Body of pancreas (tissue), 4 donors: ENCODE data around the gene PKD1L1. TPM values are rescaled to one million over a fixed set of nuclear protein-coding genes. Genes with fewer than 3 reads are reported as not detected.

ENCODE experiments used
- ATAC-seq: fragments of 150-250 bp; one replicate; pipeline ENCODE4 v1.9.1; 2016
- DNase-seq, 4 donors: peaks; one replicate each; pipeline ENCODE4 v3.0.0-alpha.2; 2019
- H3K27ac ChIP-seq, 4 donors: fragments of 200-600 bp; sonication (generic); 1 replicate in 3 of 4; 2 replicates in 1 of 4; pipeline versions ENCODE4 v1.5.1 to v1.6.1; 2016 to 2019; ENCODE audit warnings: mild to moderate bottlenecking in 1 of 4, mixed read lengths in 1 of 4, moderate library complexity in 1 of 4
- H3K27me3 ChIP-seq, 2 donors: fragments of 200-600 bp; sonication (generic); one replicate each; pipeline ENCODE4 v1.6.0; 2016; ENCODE audit warnings: mild to moderate bottlenecking in 1 of 2
- H3K36me3 ChIP-seq, 2 donors: fragments of 200-600 bp; sonication (generic); replicated peaks in 1 of 2; 2 replicates each; pipeline ENCODE4 v1.5.1; 2016; ENCODE audit warnings: low read depth in 2 of 2; ENCODE audit not compliant: insufficient read depth in 1 of 2
- H3K4me1 ChIP-seq: fragments of 200-600 bp; sonication (generic); one replicate; pipeline ENCODE4 v1.6.0; 2016
- H3K4me3 ChIP-seq, 2 donors: fragments of 200-600 bp; sonication (generic); 1 replicate in 1 of 2; 2 replicates in 1 of 2; pipeline ENCODE4 v1.5.1; 2016 to 2019
- H3K9me3 ChIP-seq, 3 donors: fragments of 200-600 bp; sonication (generic); 1 replicate in 2 of 3; 2 replicates in 1 of 3; pipeline ENCODE4 v1.5.1; 2016
- POLR2A ChIP-seq, 3 donors: fragments of 450-650 bp; IDR thresholded peaks; one replicate each; pipeline ENCODE4 v1.6.1; 2016; ENCODE audit warnings: antibody characterized with exemption in 3 of 3, mild to moderate bottlenecking in 2 of 3
- WGBS, 2 donors: methylation state at CpG; one replicate each; pipeline ENCODE4 v1.1.5; 2017; 5-methylcytosine and 5-hydroxymethylcytosine counted together
- intact Hi-C: fragments of 100-400 bp; cut with DNase I; formaldehyde crosslinking; loops from one replicate; pipeline ENCODE4 v1.15.1; 2023
- total RNA-seq, 2 donors: library from RNA; depleted of rRNA; stranded (reverse); fragments of >200 nt; gene quantifications; one replicate each; pipeline ENCODE4 v1.1.0, GENCODE V29; 2016
- TF ChIP-seq, protein P1 (sequence below), 7 experiments: fragments of 450-650 bp in 4 of 7; fragments of 200-600 bp in 3 of 7; sonication (generic) in 3 of 7; IDR thresholded peaks; one replicate each; pipeline ENCODE4 v1.5.1; 2016 to 2019; ENCODE audit warnings: antibody characterized with exemption in 7 of 7

Gene PKD1L1
- total RNA-seq, 2 donors from 2014 or later = 0.26 to 4.0 TPM

GRCh38 chr7:47803846-47804245, 144.4 kb downstream of the PKD1L1 start:
- no peaks in the 10 kb centered on the region for H3K27me3 ChIP-seq
- DNase-seq (no peak), ATAC-seq (no peak)
- no peak overlapping the region for H3K4me3 ChIP-seq
- intact Hi-C loops = no loop called here
- H3K9me3 ChIP-seq = no peaks in the 10 kb centered on the region
- no peak overlapping the region for H3K27ac ChIP-seq
- H3K4me1 ChIP-seq = peaks cover 26% of the 10 kb centered on the region
- WGBS, 2 donors = 46 to 62% methylated on average over 4 of the region's 4 CpGs
- TF ChIP-seq, protein P1, sequence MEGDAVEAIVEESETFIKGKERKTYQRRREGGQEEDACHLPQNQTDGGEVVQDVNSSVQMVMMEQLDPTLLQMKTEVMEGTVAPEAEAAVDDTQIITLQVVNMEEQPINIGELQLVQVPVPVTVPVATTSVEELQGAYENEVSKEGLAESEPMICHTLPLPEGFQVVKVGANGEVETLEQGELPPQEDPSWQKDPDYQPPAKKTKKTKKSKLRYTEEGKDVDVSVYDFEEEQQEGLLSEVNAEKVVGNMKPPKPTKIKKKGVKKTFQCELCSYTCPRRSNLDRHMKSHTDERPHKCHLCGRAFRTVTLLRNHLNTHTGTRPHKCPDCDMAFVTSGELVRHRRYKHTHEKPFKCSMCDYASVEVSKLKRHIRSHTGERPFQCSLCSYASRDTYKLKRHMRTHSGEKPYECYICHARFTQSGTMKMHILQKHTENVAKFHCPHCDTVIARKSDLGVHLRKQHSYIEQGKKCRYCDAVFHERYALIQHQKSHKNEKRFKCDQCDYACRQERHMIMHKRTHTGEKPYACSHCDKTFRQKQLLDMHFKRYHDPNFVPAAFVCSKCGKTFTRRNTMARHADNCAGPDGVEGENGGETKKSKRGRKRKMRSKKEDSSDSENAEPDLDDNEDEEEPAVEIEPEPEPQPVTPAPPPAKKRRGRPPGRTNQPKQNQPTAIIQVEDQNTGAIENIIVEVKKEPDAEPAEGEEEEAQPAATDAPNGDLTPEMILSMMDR (IDR thresholded peaks at IDR 0.05) = no peak
- TF ChIP-seq POLR2A (IDR thresholded peaks at IDR 0.05) = no peak
- no peaks in the 10 kb centered on the region for H3K36me3 ChIP-seq

GRCh38 chr7:47803025-47803424, 145.2 kb downstream of the PKD1L1 start:
- Histone ChIP-seq H3K36me3 (no peaks in the 10 kb centered on the region), H3K27ac (no peak overlapping the region), H3K4me3 (no peak overlapping the region), H3K27me3 (no peaks in the 10 kb centered on the region), H3K4me1 (peaks cover 26% of the 10 kb centered on the region), H3K9me3 (no peaks in the 10 kb centered on the region)
- ATAC-seq (peak; percentile 67), DNase-seq (no peak)
- no peak for TF ChIP-seq POLR2A (IDR thresholded peaks at IDR 0.05)
- TF ChIP-seq, protein P1 (IDR thresholded peaks at IDR 0.05) = no peak
- intact Hi-C loops = no loop called here
- WGBS, 2 donors = 26 to 28% methylated on average over 6 of the region's 6 CpGs

GRCh38 chr7:47801423-47801822, 146.8 kb downstream of the PKD1L1 start:
- whole genome bisulfite sequencing, 2 donors = 93 to 98% methylated on average over 2 to 6 of the region's 6 CpGs
- Histone ChIP-seq H3K27me3 (no peaks in the 10 kb centered on the region), H3K27ac (no peak overlapping the region), H3K36me3 (no peaks in the 10 kb centered on the region), H3K9me3 (no peaks in the 10 kb centered on the region), H3K4me1 (peaks cover 23% of the 10 kb centered on the region), H3K4me3 (no peak overlapping the region)
- DNase-seq = no peak
- TF ChIP-seq, protein P1 (IDR thresholded peaks at IDR 0.05) = no peak
- TF ChIP-seq POLR2A (IDR thresholded peaks at IDR 0.05) = no peak
- intact Hi-C loops = no loop called here
- ATAC-seq = no peak

DNA sequence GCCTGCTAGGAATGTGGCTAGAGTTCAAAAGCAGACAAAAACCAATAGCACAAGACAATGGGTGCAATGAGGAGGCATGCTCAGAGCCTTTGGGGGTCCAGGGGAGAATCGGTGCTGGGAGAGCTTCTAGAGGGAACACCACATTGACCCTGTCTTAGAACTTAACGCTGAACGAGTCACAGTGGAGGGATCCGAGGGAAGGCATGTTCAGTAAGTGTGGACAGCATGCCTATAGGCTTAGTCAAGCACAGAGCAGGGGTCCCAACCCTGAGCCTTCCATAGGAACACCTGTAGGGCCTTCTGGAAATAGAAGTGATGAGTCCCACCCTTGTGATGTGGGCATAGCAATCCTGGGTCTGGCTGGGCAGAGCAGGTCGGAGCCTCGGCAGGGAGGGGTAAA, 148.7 kb downstream of the PKD1L1 start:
- Histone ChIP-seq H3K9me3 (no peaks in the 10 kb centered on the region), H3K4me3 (no peak overlapping the region), H3K4me1 (peaks cover 19% of the 10 kb centered on the region), H3K27me3 (no peaks in the 10 kb centered on the region), H3K36me3 (no peaks in the 10 kb centered on the region), H3K27ac (no peak overlapping the region)
- DNase-seq (no peak), ATAC-seq (no peak)
- intact Hi-C loops = no loop called here
- no peak for TF ChIP-seq POLR2A (IDR thresholded peaks at IDR 0.05)
- TF ChIP-seq, protein P1 (IDR thresholded peaks at IDR 0.05) = no peak
- WGBS, 2 donors = 92 to 94% methylated on average over 6 of the region's 6 CpGs

GRCh38 chr7:47796347-47796746, 151.9 kb downstream of the PKD1L1 start:
- H3K36me3 ChIP-seq = no peaks in the 10 kb centered on the region
- no peak for DNase-seq
- WGBS, 2 donors = 78 to 82% methylated on average over 4 of the region's 4 CpGs
- H3K4me3 ChIP-seq = no peak overlapping the region
- intact Hi-C loops = no loop called here
- TF ChIP-seq POLR2A (IDR thresholded peaks at IDR 0.05) = no peak
- TF ChIP-seq, protein P1 (IDR thresholded peaks at IDR 0.05) = no peak
- H3K9me3 ChIP-seq = no peaks in the 10 kb centered on the region
- no peaks in the 10 kb centered on the region for H3K27me3 ChIP-seq
- ATAC-seq = no peak
- H3K4me1 ChIP-seq = no peaks in the 10 kb centered on the region
- H3K27ac ChIP-seq = no peak overlapping the region
